Activated T-cell treated with anti-CD3 and anti-CD28 coated beads for 4 hours (primary cell): Measurements from ENCODE around the gene TTC28.
"Not testable (repeated sequence)": the region's sequence is repeated elsewhere in the genome, so short reads cannot be mapped to it uniquely, and the experiment has no call there.

ENCODE experiments used
- DNase-seq: peaks from one replicate; pipeline ENCODE4 v3.0.0-alpha.2; 2020

TTC28 gene

DNA sequence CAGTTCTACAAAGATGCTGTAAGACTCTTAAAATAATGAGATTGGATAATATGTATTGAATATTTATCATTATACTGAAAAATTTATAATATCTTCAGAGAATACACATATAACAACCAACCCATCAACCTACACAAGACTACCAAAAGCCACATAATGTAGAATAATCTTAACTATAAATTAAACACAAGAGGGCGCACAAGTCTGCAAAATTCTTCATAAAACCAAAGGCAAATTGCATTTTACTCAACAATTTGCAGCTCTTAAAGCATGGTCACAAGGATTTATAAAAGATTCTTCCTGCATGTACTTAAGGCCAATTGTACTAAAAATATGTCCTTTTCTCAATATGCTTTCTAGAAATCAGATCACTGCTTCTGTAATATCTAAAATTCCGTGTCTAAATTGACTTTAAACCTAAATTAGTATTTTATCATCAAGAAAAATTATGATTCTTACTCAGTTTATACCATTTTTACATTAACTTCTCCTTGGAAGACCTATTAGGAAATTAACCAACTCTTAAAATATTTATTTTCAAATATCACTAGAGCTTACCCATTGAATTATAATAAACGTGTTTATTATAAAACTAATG lies 79.0 kb downstream of the TTC28 start:
- no peak for DNase-seq

DNA sequence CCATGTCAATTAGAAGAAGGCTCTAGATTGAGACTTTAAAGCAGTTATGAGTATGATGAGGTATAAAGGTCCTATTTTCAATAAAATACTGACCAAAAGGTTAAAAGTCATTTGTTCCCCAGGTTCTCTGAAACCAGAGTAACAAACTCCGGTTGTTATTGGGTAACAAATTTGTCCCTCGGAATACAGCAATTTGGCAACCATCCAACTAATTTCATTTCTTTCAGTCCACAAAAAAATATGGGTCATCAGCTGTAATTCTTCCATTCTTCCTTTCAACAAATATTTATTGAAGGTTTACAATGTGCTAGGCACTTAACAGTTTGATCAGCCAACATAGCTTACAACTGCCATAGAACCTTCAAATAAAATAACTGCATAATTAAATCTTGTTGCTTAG lies 79.9 kb downstream of the TTC28 start:
- no peak for DNase-seq

DNA sequence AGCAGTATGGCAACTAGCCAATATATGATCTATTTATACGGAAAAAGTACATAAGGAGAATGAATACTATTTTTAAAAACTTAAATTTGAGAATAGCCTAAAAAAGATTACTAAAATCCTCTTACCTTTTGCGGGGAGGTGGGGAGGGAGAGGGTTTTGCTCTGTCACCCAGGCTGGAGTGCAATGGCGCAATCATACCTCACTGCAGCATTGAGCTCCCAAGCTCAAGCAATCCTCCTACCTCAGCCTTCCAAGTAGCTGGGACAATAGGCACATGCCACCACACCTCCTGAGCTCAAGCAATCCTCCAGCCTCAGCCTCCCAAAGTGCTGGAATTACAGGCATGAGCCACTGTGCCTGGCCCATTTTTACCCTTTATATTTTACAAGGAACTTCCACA lies 82.0 kb downstream of the TTC28 start:
- DNase-seq, result no peak

GRCh38 chr22:28594797-28595462 lies 84.7 kb downstream of the TTC28 start:
- no peak for DNase-seq

- DNase-seq, result no peak
Observed at GRCh38 chr22:28594076-28594796, 85.4 kb downstream of the TTC28 start.

DNA sequence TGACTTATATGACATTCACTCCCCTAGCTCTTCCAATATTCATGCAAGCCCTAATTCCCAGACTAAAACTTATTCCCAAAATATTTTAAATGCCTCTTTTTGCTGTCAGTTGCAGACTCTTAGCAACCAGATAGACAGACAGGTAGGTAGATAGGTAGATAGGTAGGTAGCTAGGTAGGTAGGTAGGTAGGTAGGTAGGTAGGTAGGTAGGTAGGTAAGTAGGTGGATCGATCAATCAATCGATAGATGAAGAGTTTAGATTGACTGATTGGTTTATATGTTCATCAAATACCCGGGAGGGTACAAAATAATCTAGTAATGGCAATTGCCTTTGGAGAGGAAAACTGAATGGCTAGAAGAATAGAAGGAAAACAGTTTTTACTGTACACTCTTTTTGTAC lies 86.3 kb downstream of the TTC28 start:
- DNase-seq, result no peak

GRCh38 chr22:28589102-28589750 lies 90.4 kb downstream of the TTC28 start:
- no peak for DNase-seq

- DNase-seq, result no peak
Observed at GRCh38 chr22:28585324-28585723, 94.3 kb downstream of the TTC28 start.

DNA sequence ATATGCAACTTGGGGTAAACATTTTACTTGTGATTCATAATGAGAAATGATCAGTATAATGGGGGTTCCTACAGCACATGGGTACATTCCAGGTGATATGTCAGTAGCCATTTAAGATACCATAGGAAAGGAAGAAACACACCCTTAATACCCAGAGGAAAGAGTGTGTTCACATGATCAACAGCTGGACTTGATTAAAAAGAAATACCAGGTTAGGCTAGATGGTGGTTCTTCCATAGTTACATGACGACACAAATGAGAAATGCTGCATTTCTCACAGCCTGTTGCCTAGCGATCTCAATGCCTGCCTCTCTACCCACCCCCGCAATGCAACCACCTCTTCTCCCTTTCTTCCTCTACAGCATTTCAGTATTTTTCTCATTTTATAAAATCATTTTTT lies 96.8 kb downstream of the TTC28 start:
- no peak for DNase-seq

DNA sequence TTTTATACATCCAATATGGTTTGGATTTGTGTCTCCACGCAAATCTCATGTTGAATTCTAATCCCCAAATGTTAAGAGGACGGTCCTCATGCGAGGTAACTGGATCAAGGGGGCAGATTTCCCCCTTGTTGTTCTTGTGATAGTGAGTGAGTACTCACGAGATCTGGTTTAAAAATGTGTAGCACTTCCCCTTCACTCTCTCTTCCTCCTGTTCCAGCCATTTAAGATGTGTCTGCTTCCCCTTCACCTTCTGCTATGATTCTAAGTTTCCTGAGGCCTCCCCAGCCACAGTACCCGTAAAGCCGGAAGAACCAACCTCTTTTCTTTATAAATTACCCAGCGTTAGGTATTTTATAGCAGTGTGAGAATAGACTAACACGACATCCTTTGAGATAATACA lies 98.6 kb downstream of the TTC28 start:
- no peak for DNase-seq

GRCh38 chr22:28576162-28576561 lies 103.5 kb downstream of the TTC28 start:
- DNase-seq, result no peak

- no peak for DNase-seq
Observed at GRCh38 chr22:28574159-28574788, 105.4 kb downstream of the TTC28 start.

- no peak for DNase-seq
Observed at GRCh38 chr22:28570696-28571373, 108.8 kb downstream of the TTC28 start.

DNA sequence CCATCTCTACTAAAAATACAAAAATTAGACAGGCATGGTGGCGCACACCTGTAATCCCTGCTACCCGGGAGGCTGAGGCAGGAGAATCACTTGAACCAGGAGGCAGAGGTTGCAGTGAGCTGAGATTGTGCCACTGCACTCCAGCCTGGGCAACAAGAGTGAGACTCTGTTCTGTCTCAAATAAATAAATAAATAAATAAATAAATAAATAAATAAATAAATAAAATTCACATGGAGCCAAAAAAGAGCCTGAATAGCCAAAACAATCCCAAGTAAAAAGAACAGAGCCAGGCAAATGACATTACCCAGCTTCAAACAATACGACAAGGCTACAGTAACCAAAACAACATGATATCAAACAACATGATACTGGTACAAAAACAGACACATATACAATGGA lies 110.7 kb downstream of the TTC28 start:
- DNase-seq, result not testable (repeated sequence)

DNA sequence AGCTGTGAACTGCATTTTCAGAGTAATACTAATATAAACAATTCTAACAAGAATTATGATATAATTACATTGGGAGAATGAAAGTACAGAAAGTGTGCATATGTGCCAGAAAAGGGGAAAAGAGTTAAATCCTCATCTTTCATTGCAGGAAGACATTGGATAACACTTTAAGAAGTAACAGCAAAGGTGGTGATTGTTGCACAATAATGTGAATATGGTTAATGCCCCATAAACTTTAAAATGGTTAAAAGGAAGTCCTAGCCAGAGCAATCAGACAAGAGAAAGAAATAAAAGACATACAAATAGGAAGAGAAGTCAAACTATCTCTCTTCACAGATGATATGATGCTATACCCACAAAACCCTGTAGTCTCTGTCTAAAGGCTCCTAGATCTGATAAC lies 111.5 kb downstream of the TTC28 start:
- DNase-seq, result no peak

DNA sequence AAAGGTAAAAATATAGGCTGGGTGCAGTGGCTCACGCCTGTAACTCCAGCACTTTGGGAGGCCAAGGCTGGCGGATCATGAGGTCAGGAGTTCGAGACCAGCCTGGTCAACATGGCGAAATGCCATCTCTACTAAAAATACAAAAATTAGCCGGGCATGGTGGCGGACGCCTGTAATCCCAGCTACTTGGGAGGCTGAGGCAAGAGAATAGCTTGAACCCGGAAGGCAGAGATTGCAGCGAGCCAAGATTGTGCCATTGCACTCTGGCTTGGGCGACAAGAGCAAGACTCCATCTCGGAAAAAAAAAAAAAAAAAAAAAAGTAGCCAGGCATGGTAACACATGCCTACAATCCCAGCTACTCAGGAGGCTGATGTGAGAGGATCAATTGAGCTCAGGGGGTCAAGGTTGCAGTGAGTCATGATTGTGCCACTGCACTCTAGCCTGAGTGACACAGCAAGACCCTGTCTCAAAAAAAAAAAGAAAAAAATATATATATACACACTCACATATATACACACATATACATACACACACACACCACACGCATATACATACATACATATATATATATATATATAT lies 112.6 kb downstream of the TTC28 start:
- DNase-seq, result not testable (repeated sequence)

DNA sequence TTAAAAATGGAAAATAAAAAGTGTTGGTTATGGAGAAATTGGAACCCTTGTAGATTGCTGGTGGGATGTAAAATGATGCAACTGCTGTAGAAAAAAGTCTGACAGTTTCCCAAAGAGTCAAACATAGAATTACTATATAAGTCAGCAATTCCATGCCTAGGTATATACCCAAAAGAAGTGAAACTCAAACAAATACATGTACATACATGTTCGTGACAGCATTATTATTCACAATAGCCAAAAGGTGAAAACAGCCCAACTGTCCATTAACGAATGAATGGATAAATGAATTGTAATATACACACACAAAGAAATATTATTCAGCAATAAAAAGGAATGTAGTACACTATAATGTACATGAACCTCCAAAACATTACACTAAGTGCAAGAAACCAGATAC lies 116.0 kb downstream of the TTC28 start:
- DNase-seq, result no peak

DNA sequence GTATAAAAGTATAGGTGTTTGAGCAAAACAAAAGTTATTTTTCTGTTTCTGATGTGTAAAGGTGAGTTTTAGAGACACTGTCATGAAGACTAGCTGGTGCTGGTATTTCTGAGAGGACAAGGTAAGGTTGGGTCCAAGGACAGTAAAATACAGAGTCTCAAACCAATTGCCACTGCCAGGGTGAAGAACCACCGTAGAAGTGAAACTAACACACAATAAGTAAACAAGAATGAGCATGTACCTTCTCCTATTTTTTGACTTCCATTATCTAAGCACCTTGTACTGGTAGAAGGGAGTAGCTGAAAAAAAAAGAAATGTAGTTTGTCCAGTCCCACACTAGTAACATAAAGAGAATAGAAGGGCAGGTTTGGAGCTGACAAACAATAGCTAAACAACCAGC lies 117.3 kb downstream of the TTC28 start:
- no peak for DNase-seq

DNA sequence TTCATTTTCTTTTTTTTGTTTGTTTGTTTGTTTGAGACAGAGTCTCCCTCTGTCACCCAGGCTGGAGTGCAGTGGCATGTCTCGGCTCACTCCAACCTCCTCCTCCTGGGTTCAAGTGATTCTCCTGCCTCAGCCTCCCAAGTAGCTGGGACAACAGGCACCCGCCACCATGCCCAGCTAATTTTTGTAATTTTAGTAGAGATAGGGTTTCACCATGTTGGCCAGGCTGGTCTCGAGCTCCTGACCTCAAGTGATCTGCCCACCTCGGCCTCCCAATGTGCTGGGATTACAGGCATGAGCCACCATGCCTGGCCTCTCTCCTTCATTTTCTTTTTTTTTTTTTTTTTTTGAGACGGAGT lies 118.9 kb downstream of the TTC28 start:
- not testable (repeated sequence) for DNase-seq

GRCh38 chr22:28560046-28560742 lies 119.4 kb downstream of the TTC28 start:
- no peak for DNase-seq

DNA sequence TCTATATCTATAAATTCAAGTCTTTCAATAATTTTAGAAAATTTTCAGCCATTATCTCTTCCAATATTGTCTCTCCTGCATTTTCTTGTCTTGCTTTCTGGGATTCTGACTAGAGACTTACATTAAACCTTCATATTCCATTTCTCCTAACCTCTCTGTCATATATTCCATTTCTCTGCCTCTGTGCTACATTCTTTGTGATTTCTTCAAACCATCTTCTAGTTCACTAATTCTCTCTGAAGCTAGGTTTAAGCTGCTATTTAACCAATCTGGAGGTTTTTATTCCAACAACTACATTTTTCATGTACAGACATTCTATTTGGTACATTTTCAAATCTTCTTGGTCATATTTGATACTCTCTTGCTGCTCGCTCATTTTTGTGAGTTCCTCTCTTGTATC lies 122.5 kb downstream of the TTC28 start:
- no peak for DNase-seq
